ENCODE results near the gene EAF1.

- TF ChIP-seq CTCF (optimal IDR thresholded peaks at IDR 0.05 in 1 of 3, IDR thresholded peaks at IDR 0.05 in 1 of 3, conservative IDR thresholded peaks at IDR 0.05 in 1 of 3; ENCODE audit: extremely low read depth in 1 of 3, insufficient read depth in 2 of 3, low read length in 3 of 3) (no peak), EZH2 (IDR thresholded peaks at IDR 0.05; ENCODE audit: low read length) (no peak)
Measured at GRCh38 chr3:15431256-15431837, 3.9 kb downstream of the EAF1 start.
